Right kidney (tissue), 1 donor: Measurements from ENCODE around the gene DENND4C.
"Not testable (repeated sequence)": the region's sequence is repeated elsewhere in the genome, so short reads cannot be mapped to it uniquely, and the experiment has no call there.

Experiments
- DNase-seq: peaks from one replicate; pipeline ENCODE4 v3.0.0-alpha.2; 2016

The DENND4C gene

GRCh38 chr9:19371942-19372341 lies 141.4 kb downstream of the DENND4C start:
- DNase-seq = no peak

GRCh38 chr9:19372567-19372966 lies 142.1 kb downstream of the DENND4C start:
- no peak for DNase-seq

- DNase-seq = no peak
These were observed 143.0 kb downstream of the DENND4C start for GRCh38 chr9:19373527-19373926.

DNA sequence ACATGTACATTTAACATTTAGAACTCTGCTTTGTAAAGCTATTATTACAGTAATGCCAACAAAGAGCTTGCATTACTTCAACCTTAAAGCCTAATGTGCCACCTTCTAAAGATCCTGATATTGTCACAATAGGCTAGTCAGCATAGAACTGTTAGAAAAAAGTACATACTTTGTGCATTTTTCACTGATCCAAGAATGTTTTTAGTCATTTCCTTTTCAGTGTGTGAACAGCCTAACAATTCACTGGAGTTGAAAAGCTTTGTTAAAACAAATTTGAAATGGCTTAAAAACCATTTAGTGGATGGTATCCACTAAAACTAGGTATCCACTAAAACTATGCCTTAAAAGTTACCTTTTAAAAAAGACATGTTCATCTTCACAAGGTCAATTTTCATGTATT lies 145.0 kb downstream of the DENND4C start:
- no peak for DNase-seq

GRCh38 chr9:19376931-19377330 lies 146.4 kb downstream of the DENND4C start:
- no peak for DNase-seq

DNA sequence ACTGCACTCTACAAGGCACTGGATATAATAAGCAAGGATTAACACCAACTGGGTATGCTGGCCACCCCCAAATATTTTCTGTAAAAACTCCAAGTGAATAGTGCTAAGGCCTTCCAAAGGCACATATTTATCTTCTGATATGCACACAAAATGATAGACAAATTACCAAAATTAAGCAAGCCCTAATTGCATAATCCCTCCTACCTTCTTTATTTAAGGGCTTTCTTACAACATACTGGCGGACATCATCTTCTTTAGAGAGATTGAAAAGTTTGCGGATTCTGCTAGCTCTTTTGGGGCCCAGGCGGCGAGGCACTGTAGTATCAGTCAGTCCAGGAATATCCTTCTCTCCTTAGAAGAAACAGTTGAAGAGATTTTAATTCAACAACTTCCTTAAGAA lies 147.7 kb downstream of the DENND4C start:
- no peak for DNase-seq

DNA sequence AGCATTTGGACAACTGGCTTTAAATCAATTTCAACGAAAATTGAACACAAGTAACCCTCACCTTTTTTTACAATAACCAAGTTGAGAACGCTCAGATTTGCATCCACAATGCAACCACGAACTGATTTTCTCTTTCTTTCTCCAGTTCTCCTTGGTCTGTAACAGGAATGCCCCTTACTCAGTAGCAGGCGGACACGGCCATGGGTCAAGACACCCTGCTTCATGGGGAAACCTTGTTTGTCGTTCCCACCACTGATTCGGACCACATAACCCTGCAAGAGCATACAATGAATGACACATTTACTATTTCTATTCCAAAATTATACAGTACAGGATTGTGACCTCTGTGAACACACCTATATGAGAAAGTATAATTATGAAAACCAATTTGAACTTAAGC lies 148.2 kb downstream of the DENND4C start:
- DNase-seq = no peak

DNA sequence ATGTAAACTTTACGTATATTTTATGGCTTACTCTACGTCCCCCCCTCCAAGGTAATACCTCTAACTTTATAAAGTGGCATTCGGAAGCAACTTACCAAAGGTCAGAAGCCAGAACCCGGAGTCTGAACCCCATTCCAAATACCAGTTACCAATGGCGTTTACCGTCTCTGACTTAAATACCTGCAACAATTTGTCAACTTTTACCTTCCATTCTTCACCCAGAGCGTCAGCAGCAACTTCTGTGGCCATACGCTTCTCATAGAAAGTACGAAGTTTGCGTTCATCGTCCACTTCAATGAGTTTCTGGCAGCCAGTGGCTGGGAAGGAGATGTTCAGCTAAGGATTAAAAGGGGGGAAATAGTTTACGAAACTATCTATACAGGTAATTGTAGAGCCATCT lies 148.8 kb downstream of the DENND4C start:
- no peak for DNase-seq

GRCh38 chr9:19379697-19380046 lies 149.2 kb downstream of the DENND4C start:
- no peak for DNase-seq

- no peak for DNase-seq
These were observed 150.3 kb downstream of the DENND4C start for GRCh38 chr9:19380826-19381075.

DNA sequence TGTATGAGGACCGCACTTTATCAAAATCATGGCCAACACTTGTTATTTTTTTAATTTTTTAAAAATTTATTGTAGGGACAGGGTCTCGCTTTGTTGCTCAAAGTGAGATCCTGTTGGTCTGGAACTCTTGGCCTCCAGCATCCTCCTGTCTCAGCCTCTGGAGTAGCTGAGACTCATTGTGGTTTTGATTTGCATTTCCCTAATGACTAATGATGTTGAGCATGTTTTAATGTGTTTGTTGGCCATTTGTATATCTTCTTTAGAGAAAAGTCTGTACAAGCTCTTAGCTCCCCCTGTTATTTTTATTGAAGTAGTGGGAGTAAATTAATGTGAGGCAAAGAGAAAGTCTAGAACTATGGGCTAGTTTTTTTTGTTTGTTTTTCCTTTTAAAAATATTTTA lies 151.2 kb downstream of the DENND4C start:
- no peak for DNase-seq

DNA sequence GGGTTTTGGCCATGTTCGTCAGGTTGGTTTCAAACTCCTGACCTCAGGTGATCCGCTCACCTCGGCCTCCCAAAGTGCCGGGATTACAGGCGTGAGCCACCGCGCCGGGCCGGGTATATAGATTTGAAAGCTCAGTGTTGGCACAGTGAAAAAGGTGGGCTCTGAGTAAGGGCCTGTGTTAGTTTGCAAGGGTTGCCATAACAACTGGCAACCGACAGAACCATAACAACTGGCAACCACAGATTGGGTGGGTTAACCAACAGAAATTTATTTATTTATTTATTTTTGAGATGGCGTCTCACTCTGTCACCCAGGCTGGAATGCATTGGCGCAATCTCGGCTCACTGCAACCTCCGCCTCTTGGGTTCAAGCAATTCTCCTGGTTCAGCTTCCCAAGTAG lies 154.7 kb downstream of the DENND4C start:
- DNase-seq = not testable (repeated sequence)

GRCh38 chr9:19385786-19386501 lies 155.5 kb downstream of the DENND4C start:
- no peak for DNase-seq

DNA sequence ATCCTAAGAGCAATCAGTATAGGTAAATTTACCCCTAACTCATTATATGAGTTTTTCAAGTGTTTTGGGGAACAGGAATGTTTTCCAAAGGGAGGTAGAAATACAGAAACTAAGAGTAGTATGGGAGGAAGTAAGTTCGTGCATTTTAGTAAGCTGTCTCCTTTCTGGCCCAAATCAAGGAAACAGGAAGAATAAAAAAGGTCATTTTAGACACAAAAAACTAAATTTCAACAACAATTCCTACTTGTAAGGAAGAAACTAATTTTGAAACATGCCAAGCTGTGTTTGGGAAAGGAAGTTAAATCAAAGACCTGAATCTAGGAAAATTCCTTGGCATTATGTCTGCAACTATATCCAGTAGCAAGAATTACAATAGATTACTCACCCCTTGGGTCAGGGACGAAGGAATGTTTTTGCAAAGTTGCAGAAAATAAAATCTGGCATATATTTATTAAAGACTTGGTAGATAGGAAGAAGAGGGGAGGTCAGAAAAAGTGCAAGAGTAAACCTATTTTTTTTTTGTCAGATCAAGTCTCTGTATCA lies 156.1 kb downstream of the DENND4C start:
- DNase-seq = no peak

- no peak for DNase-seq
These were observed 156.8 kb downstream of the DENND4C start for GRCh38 chr9:19387317-19387716.

- not testable (repeated sequence) for DNase-seq
These were observed 159.0 kb downstream of the DENND4C start for GRCh38 chr9:19389539-19389938.

DNA sequence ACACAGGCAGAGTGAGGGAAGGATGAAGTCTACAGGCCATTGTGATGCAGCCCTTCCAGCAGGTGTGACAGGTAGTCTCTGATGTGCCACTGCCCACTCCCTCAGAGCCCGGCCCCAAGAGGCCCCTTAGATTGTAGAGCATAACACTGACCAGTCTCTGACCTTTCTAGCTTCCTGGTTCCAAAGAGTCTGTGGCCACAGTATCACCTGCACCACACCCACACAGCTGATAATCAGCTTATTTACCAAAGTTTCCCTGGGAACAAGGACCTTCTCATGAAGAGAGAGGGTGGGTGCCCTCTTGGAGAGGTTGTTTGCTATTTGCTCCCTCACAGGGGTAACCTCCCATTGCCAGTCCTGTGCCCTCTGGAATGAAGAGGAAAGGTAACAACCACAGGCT lies 167.4 kb downstream of the DENND4C start:
- no peak for DNase-seq

DNA sequence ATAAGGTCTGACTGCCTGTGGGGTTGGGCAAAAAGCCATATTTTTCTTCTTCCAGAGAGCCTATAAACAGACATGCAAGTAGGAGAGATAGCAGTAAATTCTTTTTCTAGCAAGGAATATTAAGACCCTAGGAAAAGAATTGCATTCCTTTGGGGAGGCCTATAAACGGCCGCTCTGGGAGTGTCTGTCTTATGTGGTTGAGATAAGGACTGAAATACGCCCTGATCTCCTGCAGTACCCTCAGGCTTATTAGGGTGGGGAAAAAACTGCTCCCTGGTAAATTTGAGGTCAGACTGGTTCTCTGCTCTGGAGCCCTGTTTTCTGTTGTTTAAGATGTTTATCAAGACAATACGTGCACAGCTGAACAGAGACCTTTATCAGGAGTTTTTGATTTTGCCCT lies 172.7 kb downstream of the DENND4C start:
- not testable (repeated sequence) for DNase-seq

DNA sequence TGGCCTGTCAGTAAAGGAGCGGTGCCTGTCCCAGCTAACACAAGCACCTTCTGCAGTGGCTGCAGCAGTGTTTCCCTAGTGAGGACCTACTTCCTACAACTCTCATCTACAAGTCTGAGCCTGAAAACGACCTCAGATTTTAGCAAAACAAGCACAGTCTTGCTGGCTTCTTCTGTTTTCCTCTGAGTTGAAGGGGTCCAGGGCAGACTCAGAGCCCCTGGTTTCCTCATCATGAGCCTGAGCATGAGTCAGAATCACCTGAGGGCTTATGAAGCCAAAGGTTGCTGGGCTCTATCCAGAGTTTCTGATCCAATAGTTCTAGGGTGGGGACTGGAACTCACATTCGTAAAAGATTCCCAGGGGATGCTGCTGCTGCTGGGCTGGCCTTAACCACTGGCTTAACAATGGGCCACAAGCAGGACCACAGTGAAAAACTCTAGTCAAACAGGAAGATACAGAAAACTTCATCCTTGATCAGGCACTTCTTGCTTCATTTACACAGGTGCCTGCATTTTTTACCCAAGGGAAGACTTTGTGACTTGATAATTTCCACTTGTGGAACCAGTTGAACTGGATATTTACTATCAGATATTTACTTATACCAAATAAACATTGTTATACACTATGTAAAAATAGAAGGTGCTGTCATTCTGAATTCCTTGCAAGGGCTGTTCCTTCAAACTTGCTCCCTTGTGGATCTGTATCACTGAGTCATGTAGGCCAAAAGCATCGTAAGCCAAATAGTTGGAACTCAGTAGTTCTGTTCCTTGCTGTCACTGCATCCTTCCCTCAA lies 174.0 kb downstream of the DENND4C start:
- DNase-seq = no peak

DNA sequence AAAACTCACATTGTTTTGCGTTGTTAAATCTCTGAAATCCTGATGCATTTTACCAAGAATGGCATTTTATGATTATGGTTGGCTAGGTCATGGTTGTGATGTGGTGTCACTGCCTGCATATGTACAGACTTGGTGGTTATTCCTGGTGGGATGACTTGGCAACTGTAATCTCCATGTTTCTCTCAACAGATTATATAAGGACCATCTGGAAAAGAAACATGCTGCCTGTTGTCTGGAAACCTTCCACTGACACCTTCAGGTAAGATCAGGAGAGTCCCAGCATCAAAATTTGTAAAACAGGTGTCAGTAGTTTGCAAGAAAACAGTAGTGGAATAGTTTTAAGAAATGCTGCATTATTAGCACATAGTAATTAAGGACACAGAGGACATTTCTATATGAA lies 175.3 kb downstream of the DENND4C start:
- no peak for DNase-seq

DNA sequence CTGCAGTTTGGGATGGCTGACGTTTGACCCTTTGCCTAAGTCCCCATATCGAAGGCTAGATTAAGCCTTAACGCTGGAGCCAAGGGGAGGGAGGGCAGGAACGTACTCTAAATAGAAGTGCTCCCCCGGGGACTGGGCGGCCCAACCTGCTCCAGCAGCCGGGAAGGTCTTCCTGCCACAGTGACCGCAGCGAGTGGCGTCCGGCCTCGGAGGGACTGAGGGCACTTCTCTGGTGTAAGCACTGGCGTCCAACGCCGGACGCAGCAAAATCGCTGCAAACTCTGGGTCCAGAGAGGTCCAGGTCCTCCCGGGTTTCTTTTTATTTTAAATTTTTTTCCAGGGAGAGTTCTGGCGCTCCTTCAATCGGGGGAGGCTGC lies 177.8 kb downstream of the DENND4C start:
- DNase-seq = no peak

GRCh38 chr9:19408693-19409400 lies 178.4 kb downstream of the DENND4C start, which contains the start of gene ACER2:
TSS of gene ACER2 (plus strand) at chr9:19409009. CDS start at chr9:19409085, 76 bp downstream.
- peak; percentile 89 for DNase-seq
